Retinal pigment epithelial cell (primary cell): Measurements from ENCODE around the gene DSCAML1.

Source experiments
- DNase-seq: peaks from one replicate; pipeline ENCODE4 v3.0.0-alpha.2; 2010; ENCODE audit warnings: low read depth
- H3K4me3 ChIP-seq: 2 replicates; pipeline ENCODE4 v1.5.1; 2011; ENCODE audit warnings: mild to moderate bottlenecking, low read length, control low read depth, moderate library complexity
- TF ChIP-seq, protein P1 (sequence below): conservative IDR thresholded peaks from 2 replicates; pipeline ENCODE4 v1.5.1; 2011; ENCODE audit warnings: low read depth, low read length, control low read depth, inconsistent platforms

DSCAML1 gene

GRCh38 chr11:117481885-117482284 lies 315.1 kb downstream of the DSCAML1 start:
- DNase-seq = no peak
- TF ChIP-seq, protein P1, sequence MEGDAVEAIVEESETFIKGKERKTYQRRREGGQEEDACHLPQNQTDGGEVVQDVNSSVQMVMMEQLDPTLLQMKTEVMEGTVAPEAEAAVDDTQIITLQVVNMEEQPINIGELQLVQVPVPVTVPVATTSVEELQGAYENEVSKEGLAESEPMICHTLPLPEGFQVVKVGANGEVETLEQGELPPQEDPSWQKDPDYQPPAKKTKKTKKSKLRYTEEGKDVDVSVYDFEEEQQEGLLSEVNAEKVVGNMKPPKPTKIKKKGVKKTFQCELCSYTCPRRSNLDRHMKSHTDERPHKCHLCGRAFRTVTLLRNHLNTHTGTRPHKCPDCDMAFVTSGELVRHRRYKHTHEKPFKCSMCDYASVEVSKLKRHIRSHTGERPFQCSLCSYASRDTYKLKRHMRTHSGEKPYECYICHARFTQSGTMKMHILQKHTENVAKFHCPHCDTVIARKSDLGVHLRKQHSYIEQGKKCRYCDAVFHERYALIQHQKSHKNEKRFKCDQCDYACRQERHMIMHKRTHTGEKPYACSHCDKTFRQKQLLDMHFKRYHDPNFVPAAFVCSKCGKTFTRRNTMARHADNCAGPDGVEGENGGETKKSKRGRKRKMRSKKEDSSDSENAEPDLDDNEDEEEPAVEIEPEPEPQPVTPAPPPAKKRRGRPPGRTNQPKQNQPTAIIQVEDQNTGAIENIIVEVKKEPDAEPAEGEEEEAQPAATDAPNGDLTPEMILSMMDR = no peak
- no peak overlapping the region for H3K4me3 ChIP-seq

DNA sequence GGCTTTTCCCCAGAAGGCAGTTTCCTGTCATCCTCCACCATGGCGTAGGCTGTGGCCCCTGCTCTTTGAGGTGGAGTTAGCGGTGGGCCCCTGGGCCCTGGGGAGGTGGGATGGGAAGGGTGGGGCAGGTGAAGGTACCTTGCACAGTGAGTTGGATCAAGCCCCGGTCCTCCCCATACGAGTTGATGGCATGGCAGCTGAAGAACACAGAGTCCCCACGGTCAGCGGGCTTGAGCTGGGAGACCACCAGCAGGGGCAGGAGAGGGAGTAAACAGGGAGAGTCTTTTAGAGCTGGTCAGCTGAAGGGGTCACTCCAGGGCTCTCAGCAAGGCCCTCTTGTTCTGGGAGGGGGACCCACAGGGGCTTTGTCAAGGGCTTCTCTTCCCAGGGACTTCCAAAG lies 316.0 kb downstream of the DSCAML1 start:
- TF ChIP-seq, protein P1 = no peak
- H3K4me3 ChIP-seq = no peak overlapping the region
- no peak for DNase-seq

- no peak for DNase-seq
- TF ChIP-seq, protein P1 = no peak
- H3K4me3 ChIP-seq = no peak overlapping the region
Measured at GRCh38 chr11:117480221-117480620, 316.8 kb downstream of the DSCAML1 start.

- DNase-seq = no peak
- TF ChIP-seq, protein P1 = peak; percentile 29
- no peak overlapping the region for H3K4me3 ChIP-seq
Measured at GRCh38 chr11:117479372-117479771, 317.6 kb downstream of the DSCAML1 start.

DNA sequence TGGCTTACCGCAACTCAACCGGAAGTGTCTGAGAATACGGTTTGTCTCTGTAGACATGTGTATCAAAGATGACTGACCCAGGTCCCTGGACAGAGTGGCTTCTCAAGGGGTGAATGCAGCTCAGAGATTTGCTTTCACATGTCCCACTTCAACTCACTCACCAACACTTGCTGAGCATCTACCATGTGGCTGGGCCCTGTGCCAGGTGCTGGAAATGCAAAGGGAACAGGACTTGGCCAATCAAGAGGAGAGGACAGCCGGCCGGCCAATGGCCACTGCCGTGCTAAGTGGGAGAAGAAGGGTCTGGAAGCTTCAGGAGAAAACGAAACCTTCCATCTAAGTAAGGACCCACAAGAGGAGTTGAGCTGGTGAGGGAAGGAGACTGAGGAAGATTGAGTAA lies 318.1 kb downstream of the DSCAML1 start:
- DNase-seq = no peak
- H3K4me3 ChIP-seq = no peak overlapping the region
- TF ChIP-seq, protein P1 = no peak

GRCh38 chr11:117478126-117478860 lies 318.7 kb downstream of the DSCAML1 start:
- no peak overlapping the region for H3K4me3 ChIP-seq
- DNase-seq = no peak

GRCh38 chr11:117477721-117478120 lies 319.3 kb downstream of the DSCAML1 start:
- TF ChIP-seq, protein P1 = no peak
- no peak overlapping the region for H3K4me3 ChIP-seq
- DNase-seq = no peak

More at GRCh38 chr11:117478126-117478860, 318.7 kb downstream of the DSCAML1 start:
- TF ChIP-seq, protein P1 = no peak
